AG09309 (cell line): Measurements from ENCODE around the gene CORIN.

Experiments used
- DNase-seq: peaks from one replicate; pipeline ENCODE4 v3.0.0-alpha.2; 2010; ENCODE audit warnings: low read depth
- H3K4me3 ChIP-seq: 2 replicates; pipeline ENCODE4 v1.5.1; 2011; ENCODE audit warnings: mild to moderate bottlenecking, low read depth, low read length, moderate library complexity; ENCODE audit not compliant: control insufficient read depth
- CTCF ChIP-seq: IDR thresholded peaks from 2 replicates; pipeline ENCODE4 v1.5.1; 2011; ENCODE audit warnings: mild to moderate bottlenecking, low read depth, low read length, inconsistent platforms; ENCODE audit not compliant: insufficient read depth, control insufficient read depth; ENCODE audit errors: missing control alignments

The CORIN gene

GRCh38 chr4:47838445-47838844 is 578 bp upstream of the CORIN start:
- no peak for DNase-seq
- TF ChIP-seq CTCF, result no peak
- no peak overlapping the region for H3K4me3 ChIP-seq

GRCh38 chr4:47837094-47837907 is 566 bp downstream of the CORIN start:
- no peak for DNase-seq
- peak overlapping the region; percentile 60 for H3K4me3 ChIP-seq
- no peak for TF ChIP-seq CTCF

- peak overlapping the region; percentile 60 for H3K4me3 ChIP-seq
- DNase-seq, result peak; percentile 39
- TF ChIP-seq CTCF, result peak; percentile 81
Measured at GRCh38 chr4:47836641-47837093, 1.2 kb downstream of the CORIN start.

- no peak for DNase-seq
- no peak overlapping the region for H3K4me3 ChIP-seq
- no peak for TF ChIP-seq CTCF
Measured at GRCh38 chr4:47835494-47835893, 2.4 kb downstream of the CORIN start.

GRCh38 chr4:47831026-47831679 is 6.7 kb downstream of the CORIN start:
- H3K4me3 ChIP-seq, result no peak overlapping the region
- no peak for TF ChIP-seq CTCF
- no peak for DNase-seq

GRCh38 chr4:47830265-47831025 is 7.4 kb downstream of the CORIN start:
- no peak for DNase-seq
- no peak overlapping the region for H3K4me3 ChIP-seq
- TF ChIP-seq CTCF, result no peak
